ENCODE data around the gene NELL1. TPM values are rescaled to one million over a fixed set of nuclear protein-coding genes. Genes with fewer than 3 reads are reported as not detected.

The NELL1 gene
- polyA plus RNA-seq, 4 donors, result 0.18 to 5.1 TPM; not detected in 2

- WGBS, 3 donors, result 2 to 7% (median 4%) methylated on average over 1 of the region's 1 CpG
- Histone ChIP-seq H3K27me3 (ENCODE audit: control insufficient read depth in 3 of 3, insufficient read depth in 3 of 3, low read length in 3 of 3) (no peaks in the 10 kb centered on the region), H3K9me3 (ENCODE audit: control insufficient read depth in 2 of 2, insufficient read depth in 1 of 2, low read depth in 1 of 2, low read length in 1 of 2) (no peaks in the 10 kb centered on the region), H3K36me3 (ENCODE audit: control insufficient read depth in 3 of 3, insufficient read depth in 2 of 3, low read depth in 1 of 3, low read length in 3 of 3) (no peaks in the 10 kb centered on the region), H3K4me3 (ENCODE audit: low read depth in 1 of 3, low read length in 3 of 3) (no peak overlapping the region), H3K4me1 (ENCODE audit: control insufficient read depth in 3 of 3, insufficient read depth in 2 of 3, low read depth in 1 of 3, low read length in 2 of 3) (peaks cover 0 to 17% (median 0%) of the 10 kb centered on the region in 3 donors), H3K27ac (ENCODE audit: low read depth in 1 of 3, low read length in 2 of 3) (peak overlapping the region in 1 of 3 donors; percentile 86)
- FAIRE-seq (no peak), DNase-seq (peak; percentile 62 to 80)
Measured at GRCh38 chr11:21552911-21553310, 883.5 kb downstream of the NELL1 start.

GRCh38 chr11:21553795-21554194 is 884.4 kb downstream of the NELL1 start:
- FAIRE-seq (no peak), DNase-seq (no peak)
- Histone ChIP-seq H3K4me1 (ENCODE audit: control insufficient read depth in 3 of 3, insufficient read depth in 2 of 3, low read depth in 1 of 3, low read length in 2 of 3) (peaks cover 0 to 17% (median 0%) of the 10 kb centered on the region in 3 donors), H3K9me3 (ENCODE audit: control insufficient read depth in 2 of 2, insufficient read depth in 1 of 2, low read depth in 1 of 2, low read length in 1 of 2) (no peaks in the 10 kb centered on the region), H3K27me3 (ENCODE audit: control insufficient read depth in 3 of 3, insufficient read depth in 3 of 3, low read length in 3 of 3) (no peaks in the 10 kb centered on the region), H3K4me3 (ENCODE audit: low read depth in 1 of 3, low read length in 3 of 3) (no peak overlapping the region), H3K36me3 (ENCODE audit: control insufficient read depth in 3 of 3, insufficient read depth in 2 of 3, low read depth in 1 of 3, low read length in 3 of 3) (no peaks in the 10 kb centered on the region), H3K27ac (ENCODE audit: low read depth in 1 of 3, low read length in 2 of 3) (peak overlapping the region in 1 of 3 donors; percentile 86)
- WGBS, 3 donors, result 44 to 58% (median 55%) methylated on average over 1 of the region's 1 CpG

- DNase-seq, result no peak
- WGBS, 3 donors, result 77 to 82% (median 82%) methylated on average over 3 of the region's 3 CpGs
- Histone ChIP-seq H3K9me3 (ENCODE audit: control insufficient read depth in 2 of 2, insufficient read depth in 1 of 2, low read depth in 1 of 2, low read length in 1 of 2) (no peaks in the 10 kb centered on the region), H3K4me3 (ENCODE audit: low read depth in 1 of 3, low read length in 3 of 3) (no peak overlapping the region), H3K27me3 (ENCODE audit: control insufficient read depth in 3 of 3, insufficient read depth in 3 of 3, low read length in 3 of 3) (no peaks in the 10 kb centered on the region), H3K27ac (ENCODE audit: low read depth in 1 of 3, low read length in 2 of 3) (peak overlapping the region in 1 of 3 donors; percentile 86), H3K4me1 (ENCODE audit: control insufficient read depth in 3 of 3, insufficient read depth in 2 of 3, low read depth in 1 of 3, low read length in 2 of 3) (peaks cover 0 to 17% (median 0%) of the 10 kb centered on the region in 3 donors), H3K36me3 (ENCODE audit: control insufficient read depth in 3 of 3, insufficient read depth in 2 of 3, low read depth in 1 of 3, low read length in 3 of 3) (no peaks in the 10 kb centered on the region)
- FAIRE-seq, result no peak
Measured at GRCh38 chr11:21554284-21554683, 884.9 kb downstream of the NELL1 start.

- 67 to 76% (median 75%) methylated on average over 3 of the region's 3 CpGs for WGBS, 3 donors
- DNase-seq, result no peak
- Histone ChIP-seq H3K27me3 (ENCODE audit: control insufficient read depth in 3 of 3, insufficient read depth in 3 of 3, low read length in 3 of 3) (no peaks in the 10 kb centered on the region), H3K4me1 (ENCODE audit: control insufficient read depth in 3 of 3, insufficient read depth in 2 of 3, low read depth in 1 of 3, low read length in 2 of 3) (peaks cover 0 to 37% (median 0%) of the 10 kb centered on the region in 3 donors), H3K9me3 (ENCODE audit: control insufficient read depth in 2 of 2, insufficient read depth in 1 of 2, low read depth in 1 of 2, low read length in 1 of 2) (no peaks in the 10 kb centered on the region), H3K36me3 (ENCODE audit: control insufficient read depth in 3 of 3, insufficient read depth in 2 of 3, low read depth in 1 of 3, low read length in 3 of 3) (no peaks in the 10 kb centered on the region), H3K27ac (ENCODE audit: low read depth in 1 of 3, low read length in 2 of 3) (no peak overlapping the region), H3K4me3 (ENCODE audit: low read depth in 1 of 3, low read length in 3 of 3) (no peak overlapping the region)
- no peak for FAIRE-seq
Measured at GRCh38 chr11:21556926-21557325, 887.5 kb downstream of the NELL1 start.

GRCh38 chr11:21560466-21560975 is 891.1 kb downstream of the NELL1 start:
- peak overlapping the region in 1 of 3 donors; percentile 89 for H3K27ac ChIP-seq (ENCODE audit: low read depth in 1 of 3, low read length in 2 of 3)
- no peaks in the 10 kb centered on the region for H3K9me3 ChIP-seq (ENCODE audit: control insufficient read depth in 2 of 2, insufficient read depth in 1 of 2, low read depth in 1 of 2, low read length in 1 of 2)
- DNase-seq, result no peak
- 65 to 77% (median 70%) methylated on average over 2 of the region's 2 CpGs for WGBS, 3 donors
- no peaks in the 10 kb centered on the region for H3K27me3 ChIP-seq (ENCODE audit: control insufficient read depth in 3 of 3, insufficient read depth in 3 of 3, low read length in 3 of 3)
- H3K4me1 ChIP-seq (ENCODE audit: control insufficient read depth in 3 of 3, insufficient read depth in 2 of 3, low read depth in 1 of 3, low read length in 2 of 3), result peaks cover 0 to 38% (median 0%) of the 10 kb centered on the region in 3 donors
- no peak overlapping the region for H3K4me3 ChIP-seq (ENCODE audit: low read depth in 1 of 3, low read length in 3 of 3)
- no peaks in the 10 kb centered on the region for H3K36me3 ChIP-seq (ENCODE audit: control insufficient read depth in 3 of 3, insufficient read depth in 2 of 3, low read depth in 1 of 3, low read length in 3 of 3)
- FAIRE-seq, result no peak

- DNase-seq, result peak; percentile 72 to 88
- Histone ChIP-seq H3K27me3 (ENCODE audit: control insufficient read depth in 3 of 3, insufficient read depth in 3 of 3, low read length in 3 of 3) (no peaks in the 10 kb centered on the region), H3K27ac (ENCODE audit: low read depth in 1 of 3, low read length in 2 of 3) (peak overlapping the region in 1 of 3 donors; percentile 89), H3K9me3 (ENCODE audit: control insufficient read depth in 2 of 2, insufficient read depth in 1 of 2, low read depth in 1 of 2, low read length in 1 of 2) (no peaks in the 10 kb centered on the region), H3K4me1 (ENCODE audit: control insufficient read depth in 3 of 3, insufficient read depth in 2 of 3, low read depth in 1 of 3, low read length in 2 of 3) (peaks cover 0 to 42% (median 0%) of the 10 kb centered on the region in 3 donors), H3K4me3 (ENCODE audit: low read depth in 1 of 3, low read length in 3 of 3) (no peak overlapping the region), H3K36me3 (ENCODE audit: control insufficient read depth in 3 of 3, insufficient read depth in 2 of 3, low read depth in 1 of 3, low read length in 3 of 3) (no peaks in the 10 kb centered on the region)
- 9 to 59% (median 24%) methylated on average over 1 of the region's 1 CpG for WGBS, 3 donors
- FAIRE-seq, result no peak
Measured at GRCh38 chr11:21561581-21561980, 892.2 kb downstream of the NELL1 start.

- Histone ChIP-seq H3K4me3 (ENCODE audit: low read depth in 1 of 3, low read length in 3 of 3) (no peak overlapping the region), H3K27me3 (ENCODE audit: control insufficient read depth in 3 of 3, insufficient read depth in 3 of 3, low read length in 3 of 3) (no peaks in the 10 kb centered on the region), H3K27ac (ENCODE audit: low read depth in 1 of 3, low read length in 2 of 3) (peak overlapping the region in 1 of 3 donors; percentile 57), H3K9me3 (ENCODE audit: control insufficient read depth in 2 of 2, insufficient read depth in 1 of 2, low read depth in 1 of 2, low read length in 1 of 2) (no peaks in the 10 kb centered on the region), H3K36me3 (ENCODE audit: control insufficient read depth in 3 of 3, insufficient read depth in 2 of 3, low read depth in 1 of 3, low read length in 3 of 3) (no peaks in the 10 kb centered on the region), H3K4me1 (ENCODE audit: control insufficient read depth in 3 of 3, insufficient read depth in 2 of 3, low read depth in 1 of 3, low read length in 2 of 3) (peaks cover 0 to 42% (median 0%) of the 10 kb centered on the region in 3 donors)
- no peak for FAIRE-seq
- DNase-seq, result no peak
- WGBS, 3 donors, result 49 to 90% (median 63%) methylated on average over 2 of the region's 2 CpGs
Measured at GRCh38 chr11:21564095-21564494, 894.7 kb downstream of the NELL1 start.

GRCh38 chr11:21564833-21565682 is 895.7 kb downstream of the NELL1 start:
- 52 to 64% (median 59%) methylated on average over 4 of the region's 4 CpGs for WGBS, 3 donors
- Histone ChIP-seq H3K27ac (ENCODE audit: low read depth in 1 of 3, low read length in 2 of 3) (peak overlapping the region in 1 of 3 donors; percentile 57), H3K4me1 (ENCODE audit: control insufficient read depth in 3 of 3, insufficient read depth in 2 of 3, low read depth in 1 of 3, low read length in 2 of 3) (peaks cover 0 to 37% (median 0%) of the 10 kb centered on the region in 3 donors), H3K36me3 (ENCODE audit: control insufficient read depth in 3 of 3, insufficient read depth in 2 of 3, low read depth in 1 of 3, low read length in 3 of 3) (no peaks in the 10 kb centered on the region), H3K27me3 (ENCODE audit: control insufficient read depth in 3 of 3, insufficient read depth in 3 of 3, low read length in 3 of 3) (no peaks in the 10 kb centered on the region), H3K4me3 (ENCODE audit: low read depth in 1 of 3, low read length in 3 of 3) (no peak overlapping the region), H3K9me3 (ENCODE audit: control insufficient read depth in 2 of 2, insufficient read depth in 1 of 2, low read depth in 1 of 2, low read length in 1 of 2) (no peaks in the 10 kb centered on the region)
- FAIRE-seq, result no peak
- DNase-seq, result peak in 1 of 2 donors; percentile 58

Data from small intestine (tissue), 7 donors.